Gastroesophageal sphincter (tissue), 3 donors: ENCODE data around the gene RPIA.

Experiments used
- POLR2A ChIP-seq, 2 donors: fragments of 450-650 bp; IDR thresholded peaks; one replicate each; pipeline ENCODE4 v1.6.1; 2017; ENCODE audit warnings: antibody characterized with exemption in 2 of 2, mild to moderate bottlenecking in 2 of 2, moderate library complexity in 1 of 2
- POLR2AphosphoS5 ChIP-seq: sonication (generic); formaldehyde crosslinking; IDR thresholded peaks from one replicate; pipeline ENCODE4 v1.6.1; 2017; ENCODE audit warnings: antibody characterized with exemption
- TF ChIP-seq, protein P1 (sequence below), 4 experiments: fragments of 200-600 bp in 2 of 4; fragments of 450-650 bp in 2 of 4; sonication (generic) in 1 of 4; IDR thresholded peaks; one replicate each; pipeline ENCODE4 v1.5.1; 2017 to 2019; ENCODE audit warnings: antibody characterized with exemption in 4 of 4, mild to moderate bottlenecking in 2 of 4, moderate library complexity in 2 of 4

DNA sequence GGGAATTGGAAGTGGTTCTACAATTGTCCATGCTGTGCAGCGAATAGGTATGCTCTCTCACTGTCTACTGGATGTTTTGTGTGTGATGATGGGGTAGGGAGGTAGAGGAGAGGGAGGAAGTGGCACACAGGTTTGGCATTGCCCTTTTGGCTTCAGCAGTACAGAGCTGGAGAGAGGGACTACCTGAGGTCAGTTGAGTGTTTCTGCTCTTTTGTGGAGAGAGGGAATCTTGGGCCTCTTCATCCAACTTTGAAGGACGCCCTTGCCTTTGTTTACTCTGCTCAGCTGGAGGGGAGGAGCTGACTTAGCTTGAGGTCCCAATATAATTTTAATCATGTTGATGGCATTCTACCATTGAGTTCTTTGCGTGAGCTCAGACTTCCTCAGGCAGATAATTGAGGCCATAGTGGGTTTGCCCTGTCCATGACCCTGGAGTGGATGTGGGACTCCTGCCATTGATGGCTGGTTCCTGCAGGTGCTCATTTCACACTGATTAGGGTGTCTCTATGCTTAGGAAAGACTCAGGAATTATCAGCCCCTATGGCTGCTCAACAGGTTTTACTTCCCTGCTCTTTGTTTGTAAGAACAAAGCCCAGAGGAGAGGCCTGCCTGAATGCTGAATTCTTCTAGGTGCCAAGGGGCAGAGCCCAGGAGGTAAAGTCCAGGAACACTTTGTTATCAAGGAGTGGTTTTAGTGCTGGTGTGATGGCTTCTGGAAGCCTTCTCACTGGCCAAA lies 7.2 kb downstream of the RPIA start:
- TF ChIP-seq, protein P1, sequence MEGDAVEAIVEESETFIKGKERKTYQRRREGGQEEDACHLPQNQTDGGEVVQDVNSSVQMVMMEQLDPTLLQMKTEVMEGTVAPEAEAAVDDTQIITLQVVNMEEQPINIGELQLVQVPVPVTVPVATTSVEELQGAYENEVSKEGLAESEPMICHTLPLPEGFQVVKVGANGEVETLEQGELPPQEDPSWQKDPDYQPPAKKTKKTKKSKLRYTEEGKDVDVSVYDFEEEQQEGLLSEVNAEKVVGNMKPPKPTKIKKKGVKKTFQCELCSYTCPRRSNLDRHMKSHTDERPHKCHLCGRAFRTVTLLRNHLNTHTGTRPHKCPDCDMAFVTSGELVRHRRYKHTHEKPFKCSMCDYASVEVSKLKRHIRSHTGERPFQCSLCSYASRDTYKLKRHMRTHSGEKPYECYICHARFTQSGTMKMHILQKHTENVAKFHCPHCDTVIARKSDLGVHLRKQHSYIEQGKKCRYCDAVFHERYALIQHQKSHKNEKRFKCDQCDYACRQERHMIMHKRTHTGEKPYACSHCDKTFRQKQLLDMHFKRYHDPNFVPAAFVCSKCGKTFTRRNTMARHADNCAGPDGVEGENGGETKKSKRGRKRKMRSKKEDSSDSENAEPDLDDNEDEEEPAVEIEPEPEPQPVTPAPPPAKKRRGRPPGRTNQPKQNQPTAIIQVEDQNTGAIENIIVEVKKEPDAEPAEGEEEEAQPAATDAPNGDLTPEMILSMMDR (IDR thresholded peaks at IDR 0.05) = no peak
- TF ChIP-seq POLR2A (IDR thresholded peaks at IDR 0.05) (no peak), POLR2AphosphoS5 (no peak)
